ENCODE measurements around the gene GNS.

- TF ChIP-seq USF1 (IDR thresholded peaks at IDR 0.05) (no peak), MAX (IDR thresholded peaks at IDR 0.05) (no peak), EP300 (IDR thresholded peaks at IDR 0.05; ENCODE audit: borderline replicate concordance) (no peak), FOXM1 (IDR thresholded peaks at IDR 0.05; ENCODE audit: borderline replicate concordance, low read depth) (no peak), TAF1 (IDR thresholded peaks at IDR 0.05; ENCODE audit: low read depth) (no peak), YY1 (IDR thresholded peaks at IDR 0.05; ENCODE audit: low read depth) (no peak), EGR1 (IDR thresholded peaks at IDR 0.05) (no peak), RAD21 (IDR thresholded peaks at IDR 0.05; ENCODE audit: low read depth) (no peak), ZBTB7A (IDR thresholded peaks at IDR 0.05; ENCODE audit: low read depth) (no peak)
Observed at GRCh38 chr12:64806593-64807460, 47.6 kb upstream of the GNS start.

Measured in Ishikawa (cell line).